Measurements from ENCODE around the gene RAP1GAP2.
"Not testable (repeated sequence)": the region's sequence is repeated elsewhere in the genome, so short reads cannot be mapped to it uniquely, and the experiment has no call there.

RAP1GAP2 gene

GRCh38 chr17:2779545-2779944 is 16.7 kb upstream of the RAP1GAP2 start:
- Histone ChIP-seq H3K9me2 (replicated peaks; ENCODE audit: control insufficient read depth, low read length) (no peaks in the 10 kb centered on the region), H3K27ac (ENCODE audit: low read depth, low read length) (no peak overlapping the region), H3K9me3 (ENCODE audit: control insufficient read depth, insufficient read depth, low read length) (no peaks in the 10 kb centered on the region), H3F3A (ENCODE audit: control insufficient read depth, insufficient read depth) (no peaks in the 10 kb centered on the region), H4K20me1 (ENCODE audit: control insufficient read depth, insufficient read depth, low read depth, low read length) (no peaks in the 10 kb centered on the region), H3K79me2 (ENCODE audit: control insufficient read depth, low read length) (no peaks in the 10 kb centered on the region), H3K4me1 (ENCODE audit: control insufficient read depth, low read length) (no peaks in the 10 kb centered on the region), H3K36me3 (ENCODE audit: control insufficient read depth, low read length) (no peaks in the 10 kb centered on the region), H3K27me3 (ENCODE audit: control insufficient read depth, low read length) (no peaks in the 10 kb centered on the region; the same call in 1 of the 2 replicates), H3K4me3 (ENCODE audit: low read length) (no peak overlapping the region), H3K4me2 (ENCODE audit: low read length) (no peak overlapping the region)
- no peak for TF ChIP-seq EZH2phosphoT487 (IDR thresholded peaks at IDR 0.05; ENCODE audit: borderline replicate concordance, low read length)
- no peak for TF ChIP-seq CTCF (IDR thresholded peaks at IDR 0.05; ENCODE audit: low read depth, low read length, poor library complexity, severe bottlenecking)

DNA sequence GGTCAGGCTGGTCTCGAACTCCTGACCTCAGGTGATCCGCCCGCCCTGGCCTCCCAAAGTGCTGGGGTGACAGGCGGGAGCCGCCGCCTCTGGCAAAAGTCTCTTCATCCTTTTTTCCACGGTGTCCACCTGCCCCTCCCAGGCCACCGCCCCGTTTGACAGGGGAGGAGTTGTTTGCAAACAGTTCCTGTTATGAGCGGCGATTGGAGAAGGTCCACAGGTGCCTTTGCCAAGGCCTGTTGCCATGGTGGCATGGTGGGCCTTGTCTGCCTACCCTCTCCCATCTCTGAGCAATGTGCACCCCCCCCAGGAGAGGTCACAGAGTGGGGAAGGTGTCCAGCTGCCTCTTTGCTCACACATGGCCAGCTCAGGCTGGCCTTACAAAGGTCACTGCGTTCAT is 16.0 kb upstream of the RAP1GAP2 start:
- TF ChIP-seq EZH2phosphoT487 (IDR thresholded peaks at IDR 0.05; ENCODE audit: borderline replicate concordance, low read length) (no peak), CTCF (IDR thresholded peaks at IDR 0.05; ENCODE audit: low read depth, low read length, poor library complexity, severe bottlenecking) (no peak)
- H3K36me3 ChIP-seq (ENCODE audit: control insufficient read depth, low read length) = no peaks in the 10 kb centered on the region
- H3K4me3 ChIP-seq (ENCODE audit: low read length) = no peak overlapping the region
- no peaks in the 10 kb centered on the region for H3K79me2 ChIP-seq (ENCODE audit: control insufficient read depth, low read length)
- H4K20me1 ChIP-seq (ENCODE audit: control insufficient read depth, insufficient read depth, low read depth, low read length) = no peaks in the 10 kb centered on the region
- no peak overlapping the region for H3K4me2 ChIP-seq (ENCODE audit: low read length)
- no peaks in the 10 kb centered on the region for H3K9me3 ChIP-seq (ENCODE audit: control insufficient read depth, insufficient read depth, low read length)
- H3K27me3 ChIP-seq (ENCODE audit: control insufficient read depth, low read length) = no peaks in the 10 kb centered on the region; the same call in 1 of the 2 replicates
- no peaks in the 10 kb centered on the region for H3F3A ChIP-seq (ENCODE audit: control insufficient read depth, insufficient read depth)
- no peak overlapping the region for H3K27ac ChIP-seq (ENCODE audit: low read depth, low read length)
- no peaks in the 10 kb centered on the region for H3K4me1 ChIP-seq (ENCODE audit: control insufficient read depth, low read length)
- no peaks in the 10 kb centered on the region for H3K9me2 ChIP-seq (replicated peaks; ENCODE audit: control insufficient read depth, low read length)

- Histone ChIP-seq H3K4me1 (ENCODE audit: control insufficient read depth, low read length) (peaks cover under 1% of the 10 kb centered on the region; the same call in 1 of the 2 replicates), H3K27ac (ENCODE audit: low read depth, low read length) (no peak overlapping the region), H3K9me2 (replicated peaks; ENCODE audit: control insufficient read depth, low read length) (no peaks in the 10 kb centered on the region), H3F3A (ENCODE audit: control insufficient read depth, insufficient read depth) (no peaks in the 10 kb centered on the region), H3K9me3 (ENCODE audit: control insufficient read depth, insufficient read depth, low read length) (no peaks in the 10 kb centered on the region), H3K4me2 (ENCODE audit: low read length) (no peak overlapping the region), H3K27me3 (ENCODE audit: control insufficient read depth, low read length) (no peaks in the 10 kb centered on the region; the same call in 1 of the 2 replicates), H4K20me1 (ENCODE audit: control insufficient read depth, insufficient read depth, low read depth, low read length) (no peaks in the 10 kb centered on the region), H3K4me3 (ENCODE audit: low read length) (no peak overlapping the region), H3K79me2 (ENCODE audit: control insufficient read depth, low read length) (no peaks in the 10 kb centered on the region), H3K36me3 (ENCODE audit: control insufficient read depth, low read length) (no peaks in the 10 kb centered on the region)
- no peak for TF ChIP-seq EZH2phosphoT487 (IDR thresholded peaks at IDR 0.05; ENCODE audit: borderline replicate concordance, low read length)
- TF ChIP-seq CTCF (IDR thresholded peaks at IDR 0.05; ENCODE audit: low read depth, low read length, poor library complexity, severe bottlenecking) = no peak
These were observed 15.2 kb upstream of the RAP1GAP2 start for GRCh38 chr17:2780931-2781454.

DNA sequence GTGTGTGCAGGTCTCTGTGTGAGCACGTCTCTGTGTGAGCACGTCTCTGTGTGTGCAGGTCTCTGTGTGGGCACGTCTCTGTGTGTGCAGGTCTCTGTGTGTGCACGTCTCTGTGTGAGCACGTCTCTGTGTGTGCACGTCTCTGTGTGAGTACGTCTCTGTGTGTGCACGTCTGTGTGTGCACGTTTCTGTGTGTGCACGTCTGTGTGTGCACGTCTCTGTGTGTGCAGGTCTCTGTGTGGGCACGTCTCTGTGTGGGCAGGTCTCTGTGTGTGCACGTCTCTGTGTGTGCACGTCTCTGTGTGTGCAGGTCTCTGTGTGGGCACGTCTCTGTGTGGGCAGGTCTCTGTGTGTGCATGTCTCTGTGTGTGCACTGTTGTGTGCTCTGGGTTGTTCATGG is 14.6 kb upstream of the RAP1GAP2 start:
- not testable (repeated sequence) for H3F3A ChIP-seq (ENCODE audit: control insufficient read depth, insufficient read depth); H3K4me3 ChIP-seq (ENCODE audit: low read length); H3K4me2 ChIP-seq (ENCODE audit: low read length)

More for the DNA sequence above, 14.6 kb upstream of the RAP1GAP2 start:
- not testable (repeated sequence) for H3K36me3 ChIP-seq (ENCODE audit: control insufficient read depth, low read length); H3K27ac ChIP-seq (ENCODE audit: low read depth, low read length); H3K9me3 ChIP-seq (ENCODE audit: control insufficient read depth, insufficient read depth, low read length); H4K20me1 ChIP-seq (ENCODE audit: control insufficient read depth, insufficient read depth, low read depth, low read length); H3K9me2 ChIP-seq (replicated peaks; ENCODE audit: control insufficient read depth, low read length); H3K27me3 ChIP-seq (ENCODE audit: control insufficient read depth, low read length); H3K4me1 ChIP-seq (ENCODE audit: control insufficient read depth, low read length); H3K79me2 ChIP-seq (ENCODE audit: control insufficient read depth, low read length)

Measured in DOHH2 (cell line).